GM12878 (cell line): ENCODE data around the gene SUGCT. TPM values are rescaled to one million over a fixed set of nuclear protein-coding genes. Genes with fewer than 3 reads are reported as not detected.
"Not testable (repeated sequence)": the region's sequence is repeated elsewhere in the genome, so short reads cannot be mapped to it uniquely, and the experiment has no call there.

Experiments
- ATAC-seq: fragments of 200-7000 bp; cut with Tn5 transposase; 3 replicates; pipeline ENCODE4 v1.9.1; 2020; ENCODE audit warnings: mild to moderate bottlenecking, moderate library complexity
- BruUV-seq: library from RNA; stranded (reverse); fragments of 400-500 nt; replicated peaks from 2 replicates; lab custom pipeline; 2021; lab: Mats Ljungman, UMichigan
- CTCF ChIA-PET: fragments of 300-600 bp; sonication (Branson Sonifier 250); formaldehyde crosslinking; extraction: SDS; loops from one replicate; lab custom pipeline; 2021; ENCODE audit warnings: inconsistent platforms; lab: Yijun Ruan, JAX
- POLR2A ChIA-PET: fragments of 350-600 bp; formaldehyde crosslinking; extraction: SDS; loops from one replicate; lab custom pipeline; 2021; ENCODE audit warnings: inconsistent platforms; lab: Charles Lee
- RAD21 ChIA-PET: fragments of 300-600 bp; sonication (Branson Sonifier 250); formaldehyde crosslinking; loops from one replicate; lab custom pipeline; 2023; ENCODE audit warnings: antibody characterized with exemption; ENCODE audit not compliant: unreplicated experiment; lab: Charles Lee
- SMC1A ChIA-PET: fragments of 300-600 bp; sonication (Branson Sonifier 250); formaldehyde crosslinking; loops from one replicate; lab custom pipeline; 2023; ENCODE audit not compliant: unreplicated experiment, uncharacterized antibody; lab: Charles Lee
- DNase-seq: peaks from one replicate; pipeline ENCODE4 v3.0.0-alpha.2; 2011; ENCODE audit warnings: low read depth, low spot score
- FAIRE-seq: peaks from 3 replicates; lab custom pipeline; 2011; peaks lifted over from hg19 to GRCh38; lab: Jason Lieb, UNC
- H2AFZ ChIP-seq: 2 replicates; pipeline ENCODE4 v1.6.0; 2011; ENCODE audit warnings: low read depth, low read length, control low read depth; ENCODE audit not compliant: control insufficient read depth
- H3K27ac ChIP-seq: 2 replicates; pipeline ENCODE4 v1.5.1; 2011; ENCODE audit warnings: control low read depth; ENCODE audit not compliant: control insufficient read depth, insufficient read depth
- H3K27me3 ChIP-seq, 2 experiments: replicated peaks in 1 of 2; 2 replicates each; pipeline versions ENCODE4 v1.6.0 to v1.6.1; 2011; ENCODE audit warnings: low read length in 1 of 2; ENCODE audit not compliant: control insufficient read depth in 2 of 2, insufficient read depth in 2 of 2
- H3K36me3 ChIP-seq, 2 experiments: 2 replicates each; pipeline ENCODE4 v1.5.1; 2011; ENCODE audit warnings: low read length in 1 of 2; ENCODE audit not compliant: control insufficient read depth in 2 of 2, insufficient read depth in 2 of 2
- H3K4me1 ChIP-seq: 2 replicates; pipeline ENCODE4 v1.6.1; 2011; ENCODE audit warnings: mild to moderate bottlenecking, low read length, moderate library complexity, mixed read lengths; ENCODE audit not compliant: control insufficient read depth, insufficient read depth
- H3K4me2 ChIP-seq: 2 replicates; pipeline ENCODE4 v1.6.0; 2011; ENCODE audit warnings: control low read depth; ENCODE audit not compliant: control insufficient read depth, insufficient read depth
- H3K4me3 ChIP-seq: fragments of 200-600 bp; sonication (generic); 2 replicates; pipeline ENCODE4 v1.5.1; 2016
- H3K79me2 ChIP-seq: 2 replicates; pipeline ENCODE4 v1.6.0; 2011; ENCODE audit warnings: low read length; ENCODE audit not compliant: control insufficient read depth, insufficient read depth
- H3K9ac ChIP-seq: 2 replicates; pipeline ENCODE4 v1.8.0; 2011; ENCODE audit warnings: low read length, control low read depth, mixed read lengths; ENCODE audit not compliant: control insufficient read depth, insufficient read depth
- H3K9me3 ChIP-seq: replicated peaks from 3 replicates; pipeline ENCODE4 v1.5.1; 2011; ENCODE audit warnings: mild to moderate bottlenecking, low read length; ENCODE audit not compliant: control insufficient read depth, insufficient read depth
- H4K20me1 ChIP-seq: 2 replicates; pipeline ENCODE4 v1.6.0; 2011; ENCODE audit not compliant: control insufficient read depth, insufficient read depth
- ATF2 ChIP-seq: IDR thresholded peaks from 2 replicates; pipeline ENCODE4 v1.6.1; 2012; ENCODE audit warnings: low read length, inconsistent platforms
- HCFC1 ChIP-seq: fragments of 150-350 bp; IDR thresholded peaks from 2 replicates; pipeline ENCODE4 v1.6.1; 2014; ENCODE audit warnings: low read length
- NRF1 ChIP-seq: conservative IDR thresholded peaks from 2 replicates; pipeline ENCODE4 v1.6.1; 2011; ENCODE audit warnings: mild to moderate bottlenecking, low read depth, low read length, improper control_type of control experiment
- SPI1 ChIP-seq: IDR thresholded peaks from 2 replicates; pipeline ENCODE4 v1.6.1; 2011; ENCODE audit warnings: low read depth, mild to moderate bottlenecking, low read length, moderate library complexity, borderline replicate concordance; ENCODE audit not compliant: insufficient read depth
- ZZZ3 ChIP-seq: IDR thresholded peaks from 2 replicates; pipeline ENCODE4 v1.6.1; 2011; ENCODE audit warnings: low read depth; ENCODE audit not compliant: control insufficient read depth, insufficient read length
- WGBS: methylation state at CpG from one replicate; pipeline ENCODE4 v1.1.6; 2016; ENCODE audit warnings: low lambda C conversion rate; ENCODE audit not compliant: insufficient replicate concordance, insufficient coverage; ENCODE audit errors: missing lambda C conversion rate; 5-methylcytosine and 5-hydroxymethylcytosine counted together
- in situ Hi-C: fragments of 300-500 bp; cut with MboI; formaldehyde crosslinking; loops from 9 replicates; pipeline ENCODE4 v1.14.3; 2018; ENCODE audit warnings: mixed read lengths
- intact Hi-C: fragments of 100-400 bp; cut with micrococcal nuclease; formaldehyde crosslinking; loops from one replicate; pipeline ENCODE4 v1.14.2; 2022; ENCODE audit not compliant: unreplicated experiment
- polyA plus RNA-seq, 11 experiments: library from polyadenylated mRNA; depleted of rRNA in 4 of 11; unstranded in 6 of 11; stranded (reverse) in 5 of 11; fragments of >200 nt; fragmentation: Nextera tagmentation in 4 of 11; fragmentation: Illumina TruSeq in 1 of 11; extraction: Ambion mirVana in 4 of 11; extraction: Trizol in 1 of 11; gene quantifications; 1 replicate in 1 of 11; 2 replicates in 10 of 11; pipeline versions ENCODE4 v1.2.1 to v1.2.3, GENCODE V29; 2011 to 2016; ENCODE audit warnings: inconsistent platforms in 2 of 11, missing spikeins in 2 of 11, low read depth in 1 of 11
- total RNA-seq, 4 experiments: library from RNA; depleted of rRNA in 3 of 4; stranded (reverse); fragments of >200 nt in 3 of 4; fragmentation: Illumina TruSeq in 1 of 4; extraction: Trizol in 1 of 4; gene quantifications; 2 replicates each; pipeline versions ENCODE4 v1.2.1 to v1.2.3, GENCODE V29; 2013 to 2021
- TF ChIP-seq, protein P1 (sequence below): IDR thresholded peaks from 2 replicates; pipeline ENCODE4 v1.6.1; 2012; ENCODE audit warnings: mild to moderate bottlenecking, low read depth, low read length

Gene SUGCT
- total and polyA plus RNA-seq, 10 of the 15 experiments (the other 5 are each of a cell fraction or from before 2014, with no cell fraction given): 0.08 to 1.2 (median 0.67) TPM; not detected in 1

DNA sequence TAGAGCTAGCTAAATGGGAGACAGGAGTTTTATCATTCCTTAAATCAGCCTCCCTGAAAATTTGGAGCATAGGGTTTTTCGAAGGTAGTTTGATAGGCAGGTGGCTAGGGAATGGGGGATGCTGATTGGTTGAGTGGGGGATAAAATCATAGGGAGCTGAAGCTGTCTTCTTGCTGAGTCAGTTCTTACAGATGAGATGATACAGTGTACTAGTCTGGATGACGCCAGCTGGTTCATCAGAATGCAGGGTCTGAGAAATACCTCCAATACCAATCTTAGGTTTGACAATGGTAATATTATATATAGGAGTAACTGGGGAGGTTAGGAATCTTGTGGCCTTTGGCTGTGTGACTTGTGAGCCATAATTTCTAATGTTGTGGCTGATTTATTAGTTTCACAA lies 271.2 kb downstream of the SUGCT start (continued):
- TF ChIP-seq ZZZ3: no peak
- no peak for TF ChIP-seq NRF1
- TF ChIP-seq ATF2: no peak

DNA sequence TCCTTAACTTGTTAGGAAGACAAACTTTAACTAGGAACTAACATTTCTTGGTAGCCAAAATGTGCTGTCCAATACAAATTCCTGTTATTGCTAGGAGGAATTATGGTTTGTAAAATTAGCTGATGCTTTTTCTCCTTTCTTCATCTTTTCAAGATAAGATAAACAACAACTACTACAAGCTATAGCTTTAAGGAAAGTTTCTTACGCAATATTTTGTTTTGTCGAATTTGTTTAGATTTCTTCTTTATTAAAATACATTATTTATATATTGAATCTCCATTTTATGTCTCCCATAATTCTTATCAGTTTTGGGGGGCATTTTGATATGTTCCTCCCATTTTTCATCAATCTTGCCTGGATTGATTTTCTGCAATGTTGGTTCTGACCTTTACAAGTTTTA lies 277.5 kb downstream of the SUGCT start:
- in situ Hi-C loops (no loop called here), intact Hi-C loops (no loop called here)
- H3K36me3 ChIP-seq: no peaks in the 10 kb centered on the region
- H2AFZ ChIP-seq: no peak overlapping the region
- H3K27me3 ChIP-seq: no peaks in the 10 kb centered on the region
- no peaks in the 10 kb centered on the region for H3K4me1 ChIP-seq
- TF ChIP-seq HCFC1 (no peak), SPI1 (no peak)
- TF ChIP-seq, protein P1, sequence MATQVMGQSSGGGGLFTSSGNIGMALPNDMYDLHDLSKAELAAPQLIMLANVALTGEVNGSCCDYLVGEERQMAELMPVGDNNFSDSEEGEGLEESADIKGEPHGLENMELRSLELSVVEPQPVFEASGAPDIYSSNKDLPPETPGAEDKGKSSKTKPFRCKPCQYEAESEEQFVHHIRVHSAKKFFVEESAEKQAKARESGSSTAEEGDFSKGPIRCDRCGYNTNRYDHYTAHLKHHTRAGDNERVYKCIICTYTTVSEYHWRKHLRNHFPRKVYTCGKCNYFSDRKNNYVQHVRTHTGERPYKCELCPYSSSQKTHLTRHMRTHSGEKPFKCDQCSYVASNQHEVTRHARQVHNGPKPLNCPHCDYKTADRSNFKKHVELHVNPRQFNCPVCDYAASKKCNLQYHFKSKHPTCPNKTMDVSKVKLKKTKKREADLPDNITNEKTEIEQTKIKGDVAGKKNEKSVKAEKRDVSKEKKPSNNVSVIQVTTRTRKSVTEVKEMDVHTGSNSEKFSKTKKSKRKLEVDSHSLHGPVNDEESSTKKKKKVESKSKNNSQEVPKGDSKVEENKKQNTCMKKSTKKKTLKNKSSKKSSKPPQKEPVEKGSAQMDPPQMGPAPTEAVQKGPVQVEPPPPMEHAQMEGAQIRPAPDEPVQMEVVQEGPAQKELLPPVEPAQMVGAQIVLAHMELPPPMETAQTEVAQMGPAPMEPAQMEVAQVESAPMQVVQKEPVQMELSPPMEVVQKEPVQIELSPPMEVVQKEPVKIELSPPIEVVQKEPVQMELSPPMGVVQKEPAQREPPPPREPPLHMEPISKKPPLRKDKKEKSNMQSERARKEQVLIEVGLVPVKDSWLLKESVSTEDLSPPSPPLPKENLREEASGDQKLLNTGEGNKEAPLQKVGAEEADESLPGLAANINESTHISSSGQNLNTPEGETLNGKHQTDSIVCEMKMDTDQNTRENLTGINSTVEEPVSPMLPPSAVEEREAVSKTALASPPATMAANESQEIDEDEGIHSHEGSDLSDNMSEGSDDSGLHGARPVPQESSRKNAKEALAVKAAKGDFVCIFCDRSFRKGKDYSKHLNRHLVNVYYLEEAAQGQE: no peak
- no peak overlapping the region for H3K4me2 ChIP-seq
- ChIA-PET RAD21 (no interaction called here), SMC1A (no interaction called here), POLR2A (no interaction called here), CTCF (no interaction called here)
- no peak overlapping the region for H3K9ac ChIP-seq
- H3K4me3 ChIP-seq: no peak overlapping the region
- DNase-seq (no peak), FAIRE-seq (no peak), ATAC-seq (no peak)
- 67% methylated on average over 2 of the region's 2 CpGs for WGBS
- H3K27ac ChIP-seq: no peak overlapping the region
- H4K20me1 ChIP-seq: no peaks in the 10 kb centered on the region
- no peaks in the 10 kb centered on the region for H3K9me3 ChIP-seq
- no peaks in the 10 kb centered on the region for H3K79me2 ChIP-seq
- no TSS peak for BruUV-seq

- in situ Hi-C loops, H4K20me1 ChIP-seq, H3K36me3 ChIP-seq, CTCF ChIA-PET, H3K27ac ChIP-seq, RAD21 ChIA-PET, FAIRE-seq, H3K27me3 ChIP-seq, ATAC-seq, H3K79me2 ChIP-seq, H2AFZ ChIP-seq, H3K4me2 ChIP-seq, DNase-seq, H3K4me3 ChIP-seq, SMC1A ChIA-PET, BruUV-seq, POLR2A ChIA-PET, H3K9me3 ChIP-seq, H3K9ac ChIP-seq, intact Hi-C loops, H3K4me1 ChIP-seq: not testable (repeated sequence)
- 64% methylated on average over 9 of the region's 9 CpGs for WGBS
Measured at GRCh38 chr7:40414704-40415103, 279.9 kb downstream of the SUGCT start.
